NCI-H1436 treated with DMSO at 0.1 percent for 48 hours (cell line): ENCODE results near the gene BICDL2.

Experiments used
- DNase-seq: peaks from one replicate; lab custom pipeline; 2025; lab: John Stamatoyannopoulos, UW

The BICDL2 gene

GRCh38 chr16:2985462-2985861, 51.3 kb downstream of the BICDL2 start:
- DNase-seq: no peak

DNA sequence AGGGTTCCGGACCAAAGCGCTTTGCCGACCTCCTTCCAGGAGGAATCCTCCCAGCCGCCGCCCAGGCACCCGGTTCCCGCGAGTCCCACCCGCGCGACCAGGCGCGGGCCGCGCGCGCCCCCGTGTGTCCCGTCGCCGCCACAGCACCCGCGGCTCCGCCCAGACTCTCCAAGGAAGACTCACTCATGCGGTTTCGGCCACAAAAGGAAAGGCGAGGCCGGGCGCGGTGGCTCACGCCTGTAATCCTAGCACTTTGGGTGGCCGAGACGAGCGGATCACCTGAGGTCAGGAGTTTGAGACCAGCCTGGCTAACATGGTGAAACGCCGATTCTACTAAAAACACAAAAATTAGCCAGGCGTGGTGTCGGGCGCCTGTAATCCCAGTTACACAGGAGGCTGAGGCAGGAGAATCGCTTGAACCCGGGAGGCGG, 53.0 kb downstream of the BICDL2 start:
- no peak for DNase-seq

DNA sequence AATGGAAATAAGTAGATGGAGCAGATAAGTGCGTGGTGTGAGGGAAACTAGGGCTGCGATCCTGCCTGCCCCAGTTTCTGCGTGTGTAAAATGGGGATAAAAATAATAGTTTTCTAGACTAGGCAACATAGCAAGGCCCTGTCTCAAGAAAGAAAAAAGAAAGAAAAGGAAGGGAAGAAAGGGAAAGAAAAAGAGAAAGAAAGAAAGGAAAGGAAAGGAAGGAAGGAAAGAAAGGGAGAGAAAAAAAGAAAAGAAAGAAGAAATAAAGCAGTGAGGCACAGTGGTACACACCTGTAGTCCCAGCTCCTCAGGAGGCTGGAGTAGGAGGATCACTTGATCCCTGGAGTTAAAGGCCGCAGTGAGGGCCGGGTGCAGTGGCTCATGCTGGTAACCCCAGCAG, 54.3 kb downstream of the BICDL2 start:
- DNase-seq: no peak

DNA sequence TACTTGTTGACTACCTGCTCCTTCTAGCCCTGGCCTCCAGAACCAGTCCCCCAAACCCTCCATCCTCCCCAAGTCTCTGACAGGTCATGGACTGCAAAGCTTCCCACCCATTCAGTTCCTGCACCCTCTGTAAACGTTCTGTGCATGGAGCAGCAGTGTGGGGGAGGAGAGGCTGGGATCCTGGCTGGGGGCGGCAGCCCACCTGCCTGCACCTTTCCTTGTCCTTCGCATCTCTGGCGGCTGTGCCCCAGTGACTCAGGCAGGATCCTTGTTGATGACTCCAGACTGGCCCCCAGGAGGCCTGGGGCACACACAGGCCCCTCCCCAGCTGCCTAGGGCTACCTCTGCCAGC, 54.9 kb downstream of the BICDL2 start:
- no peak for DNase-seq

GRCh38 chr16:2981177-2981898, 55.4 kb downstream of the BICDL2 start:
- no peak for DNase-seq

- no peak for DNase-seq
These were observed 56.2 kb downstream of the BICDL2 start, which contains the start of gene PKMYT1 for GRCh38 chr16:2980227-2981176. TSS of gene PKMYT1 (minus strand) at chr16:2980446. CDS start at chr16:2979657, 789 bp downstream.

GRCh38 chr16:2979669-2980226, 57.0 kb downstream of the BICDL2 start:
- DNase-seq: no peak
